ENCODE data around the gene SLN.
A peak's percentile ranks its signal among the peaks of the same experiment; 100 is the strongest.
"Not testable (repeated sequence)": the region's sequence is repeated elsewhere in the genome, so short reads cannot be mapped to it uniquely, and the experiment has no call there.

Gene SLN

GRCh38 chr11:107711861-107712755 lies at the start of gene SLN:
Gene SLN, minus strand, starts transcription at chr11:107712056.
- no peak for DNase-seq

GRCh38 chr11:107758719-107759355 lies 47.0 kb upstream of the SLN start:
- DNase-seq: not testable (repeated sequence)

GRCh38 chr11:107757661-107758060 lies 45.8 kb upstream of the SLN start:
- no peak for DNase-seq

- no peak for DNase-seq
Measured at GRCh38 chr11:107756553-107756952, 44.7 kb upstream of the SLN start.

- no peak for DNase-seq
Measured at GRCh38 chr11:107752949-107753822, 41.3 kb upstream of the SLN start.

GRCh38 chr11:107752508-107752907 lies 40.7 kb upstream of the SLN start:
- no peak for DNase-seq

- DNase-seq: no peak
Measured at GRCh38 chr11:107751082-107751481, 39.2 kb upstream of the SLN start.

- DNase-seq: no peak
Measured at GRCh38 chr11:107750313-107750712, 38.5 kb upstream of the SLN start.

- DNase-seq: no peak
Measured at GRCh38 chr11:107747622-107748021, 35.8 kb upstream of the SLN start.

GRCh38 chr11:107744736-107745135 lies 32.9 kb upstream of the SLN start:
- DNase-seq: no peak

GRCh38 chr11:107743191-107743590 lies 31.3 kb upstream of the SLN start:
- DNase-seq: no peak

GRCh38 chr11:107741044-107741823 lies 29.4 kb upstream of the SLN start:
- DNase-seq: peak; percentile 21

- DNase-seq: no peak
Measured at GRCh38 chr11:107740271-107740670, 28.4 kb upstream of the SLN start.

- no peak for DNase-seq
Measured at GRCh38 chr11:107736546-107736945, 24.7 kb upstream of the SLN start.

- peak; percentile 15 for DNase-seq
Measured at GRCh38 chr11:107733518-107733917, 21.7 kb upstream of the SLN start.

GRCh38 chr11:107732689-107733051 lies 20.8 kb upstream of the SLN start:
- no peak for DNase-seq

GRCh38 chr11:107731941-107732688 lies 20.3 kb upstream of the SLN start:
- no peak for DNase-seq

- DNase-seq: no peak
Measured at GRCh38 chr11:107722662-107723061, 10.8 kb upstream of the SLN start.

GRCh38 chr11:107721207-107721606 lies 9.4 kb upstream of the SLN start:
- no peak for DNase-seq

GRCh38 chr11:107720303-107720774 lies 8.5 kb upstream of the SLN start:
- no peak for DNase-seq

- no peak for DNase-seq
Measured at GRCh38 chr11:107719557-107720302, 7.9 kb upstream of the SLN start.
